IMR-90 (cell line): Measurements from ENCODE around the gene ROBO2. TPM values are rescaled to one million over a fixed set of nuclear protein-coding genes. Genes with fewer than 3 reads are reported as not detected.

Experiments
- ATAC-seq: fragments of 200-7000 bp; cut with Tn5 transposase; 2 replicates; pipeline ENCODE4 v1.9.1; 2020; ENCODE audit warnings: low read depth, mild to moderate bottlenecking, moderate library complexity
- BruUV-seq: library from RNA; stranded (reverse); fragments of 400-500 nt; replicated peaks from 2 replicates; lab custom pipeline; 2021; lab: Mats Ljungman, UMichigan
- CTCF ChIA-PET: fragments of 300-600 bp; formaldehyde crosslinking; extraction: SDS; loops from one replicate; lab custom pipeline; 2021; ENCODE audit warnings: antibody characterized with exemption; lab: Yijun Ruan, JAX
- POLR2A ChIA-PET: fragments of 300-600 bp; sonication (Branson Sonifier 250); formaldehyde crosslinking; loops from one replicate; lab custom pipeline; 2022; ENCODE audit warnings: antibody characterized with exemption; ENCODE audit not compliant: unreplicated experiment; lab: Charles Lee
- DNase-seq: peaks from one replicate; pipeline ENCODE4 v3.0.0; 2013
- H2AFZ ChIP-seq: replicated peaks from 2 replicates; pipeline ENCODE3; 2013; ENCODE audit warnings: low read length, mild to moderate bottlenecking; ENCODE audit not compliant: poor library complexity
- H2AK5ac ChIP-seq: 2 replicates; pipeline ENCODE4 v1.6.1; 2013; ENCODE audit warnings: low read depth, low read length, inconsistent platforms
- H2AK9ac ChIP-seq: replicated peaks from 2 replicates; pipeline ENCODE3; 2013; ENCODE audit warnings: mild to moderate bottlenecking, low read depth, low read length, moderate library complexity; ENCODE audit not compliant: poor library complexity
- H2BK120ac ChIP-seq: 2 replicates; pipeline ENCODE4 v1.6.1; 2013; ENCODE audit warnings: low read depth, low read length, inconsistent platforms
- H2BK15ac ChIP-seq: 3 replicates; pipeline ENCODE4 v1.6.1; 2013; ENCODE audit warnings: low read depth, low read length, inconsistent platforms
- H2BK20ac ChIP-seq: 2 replicates; pipeline ENCODE4 v1.6.1; 2013; ENCODE audit warnings: low read depth, mild to moderate bottlenecking, inconsistent platforms, low read length, moderate library complexity
- H2BK5ac ChIP-seq: 2 replicates; pipeline ENCODE4 v1.6.1; 2013; ENCODE audit warnings: mild to moderate bottlenecking, low read depth, low read length, inconsistent platforms; ENCODE audit not compliant: poor library complexity, severe bottlenecking
- H3K14ac ChIP-seq: replicated peaks from 2 replicates; pipeline ENCODE4 v1.6.1; 2013; ENCODE audit warnings: low read depth, low read length, inconsistent platforms
- H3K18ac ChIP-seq: 2 replicates; pipeline ENCODE4 v1.6.1; 2013; ENCODE audit warnings: low read depth, low read length, control low read depth
- H3K23ac ChIP-seq: 2 replicates; pipeline ENCODE4 v1.6.1; 2013; ENCODE audit warnings: low read depth, low read length, inconsistent platforms
- H3K27ac ChIP-seq: 2 replicates; pipeline ENCODE4 v1.5.1; 2013; ENCODE audit warnings: mild to moderate bottlenecking, control low read depth, low read length; ENCODE audit not compliant: insufficient read depth
- H3K27me3 ChIP-seq: 2 replicates; pipeline ENCODE4 v1.6.1; 2013; ENCODE audit warnings: low read length; ENCODE audit not compliant: control insufficient read depth, insufficient read depth
- H3K36me3 ChIP-seq: 2 replicates; pipeline ENCODE4 v1.6.1; 2013; ENCODE audit warnings: low read length, mixed read lengths; ENCODE audit not compliant: control insufficient read depth, insufficient read depth
- H3K4ac ChIP-seq: 2 replicates; pipeline ENCODE4 v1.6.1; 2013; ENCODE audit warnings: low read depth, low read length, inconsistent platforms
- H3K4me1 ChIP-seq: 2 replicates; pipeline ENCODE4 v1.6.1; 2013; ENCODE audit warnings: low read length, mixed read lengths; ENCODE audit not compliant: control insufficient read depth, insufficient read depth
- H3K4me2 ChIP-seq: 2 replicates; pipeline ENCODE4 v1.6.1; 2013; ENCODE audit warnings: low read depth, mild to moderate bottlenecking, control low read depth, low read length, moderate library complexity
- H3K4me3 ChIP-seq: 2 replicates; pipeline ENCODE4 v1.5.1; 2013; ENCODE audit warnings: low read depth, mild to moderate bottlenecking, control low read depth, low read length, moderate library complexity; ENCODE audit not compliant: insufficient read depth
- H3K56ac ChIP-seq: 2 replicates; pipeline ENCODE4 v1.6.1; 2013; ENCODE audit warnings: low read length, inconsistent platforms; ENCODE audit not compliant: insufficient read depth; ENCODE audit errors: extremely low read depth
- H3K79me1 ChIP-seq, 2 experiments: 2 replicates each; pipeline ENCODE4 v1.6.1; 2013; ENCODE audit warnings: low read length in 2 of 2, inconsistent platforms in 1 of 2, low read depth in 1 of 2
- H3K9ac ChIP-seq: 2 replicates; pipeline ENCODE4 v1.6.1; 2013; ENCODE audit warnings: low read depth, low read length, control low read depth
- H3K9me1 ChIP-seq: 2 replicates; pipeline ENCODE4 v1.6.1; 2013; ENCODE audit warnings: low read length, inconsistent platforms; ENCODE audit not compliant: insufficient read depth
- H3K9me3 ChIP-seq: 2 replicates; pipeline ENCODE4 v1.6.1; 2013; ENCODE audit warnings: low read length; ENCODE audit not compliant: control insufficient read depth, insufficient read depth
- H4K20me1 ChIP-seq: 2 replicates; pipeline ENCODE4 v1.6.1; 2013; ENCODE audit warnings: low read length, inconsistent platforms; ENCODE audit not compliant: insufficient read depth
- H4K5ac ChIP-seq: 2 replicates; pipeline ENCODE4 v1.6.1; 2013; ENCODE audit warnings: mild to moderate bottlenecking, low read depth, low read length, control low read depth
- H4K8ac ChIP-seq, 2 experiments: 2 replicates each; pipeline ENCODE4 v1.6.1; 2013; ENCODE audit warnings: low read depth in 2 of 2, low read length in 2 of 2, control low read depth in 1 of 2, inconsistent platforms in 1 of 2
- H4K91ac ChIP-seq: 2 replicates; pipeline ENCODE4 v1.6.1; 2013; ENCODE audit warnings: low read depth, low read length, inconsistent platforms; ENCODE audit not compliant: insufficient read depth
- RFX5 ChIP-seq: IDR thresholded peaks from 2 replicates; pipeline ENCODE4 v1.8.0; 2012; ENCODE audit warnings: low read depth, mild to moderate bottlenecking, low read length, moderate library complexity
- SMC3 ChIP-seq: fragments of 150-350 bp; IDR thresholded peaks from 2 replicates; pipeline ENCODE4 v1.6.1; 2016; ENCODE audit warnings: low read depth, mild to moderate bottlenecking, antibody characterized with exemption, low read length, moderate library complexity
- WGBS, 2 experiments: methylation state at CpG; one replicate each; pipeline versions ENCODE4 v1.1.5 to v1.1.7; 2013; ENCODE audit warnings: missing lambda C conversion rate in 2 of 2; ENCODE audit not compliant: insufficient read length in 1 of 2; ENCODE audit errors: extremely low coverage in 2 of 2; 5-methylcytosine and 5-hydroxymethylcytosine counted together
- dilution Hi-C: fragments of 300-500 bp; cut with HindIII; formaldehyde crosslinking; loops from one replicate; pipeline ENCODE4 v1.14.3; 2018; ENCODE audit warnings: low sequenced_read_pairs; ENCODE audit not compliant: unreplicated experiment
- in situ Hi-C: fragments of 300-500 bp; cut with MboI; formaldehyde crosslinking; loops from 3 replicates; pipeline ENCODE4 v1.14.3; 2019; ENCODE audit warnings: low sequenced_read_pairs, inconsistent platforms, mixed read lengths
- intact Hi-C: fragments of 100-400 bp; cut with micrococcal nuclease; formaldehyde crosslinking; loops from 2 replicates; pipeline ENCODE4 v1.10.0; 2022
- polyA plus RNA-seq, 3 experiments: library from polyadenylated mRNA; depleted of rRNA; stranded (reverse); fragments of >200 nt; gene quantifications; 2 replicates each; pipeline ENCODE4 v1.2.3, GENCODE V29; 2012; ENCODE audit warnings: low replicate concordance in 1 of 3
- total RNA-seq: library from RNA; depleted of rRNA; stranded (reverse); fragments of >200 nt; gene quantifications from 2 replicates; pipeline ENCODE4 v1.2.3, GENCODE V29; 2012

ROBO2 gene
- total and polyA plus RNA-seq, 2 of the 4 experiments (the other 2 are of a cell fraction), result 9.3 to 14.5 TPM

DNA sequence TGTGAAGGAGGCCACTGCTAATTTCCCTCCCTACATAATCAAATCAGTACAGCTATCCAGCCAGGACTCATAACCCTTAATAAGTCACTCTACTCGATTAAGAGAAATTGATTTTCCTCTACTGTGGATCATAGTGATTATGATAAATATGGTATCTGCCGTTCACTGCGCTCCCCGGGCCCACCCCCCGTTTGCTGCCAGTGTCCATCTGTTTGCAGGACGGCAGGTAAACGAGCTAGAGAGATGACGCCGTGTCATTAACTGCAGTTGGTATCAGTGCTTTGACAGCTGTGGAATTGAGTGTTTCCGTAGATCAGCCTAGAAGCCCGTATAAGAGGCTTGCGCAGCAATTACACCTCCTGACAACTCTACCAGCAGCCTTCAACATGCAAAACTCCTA lies 94.9 kb downstream of the ROBO2 start (continued):
- no peak for TF ChIP-seq SMC3

DNA sequence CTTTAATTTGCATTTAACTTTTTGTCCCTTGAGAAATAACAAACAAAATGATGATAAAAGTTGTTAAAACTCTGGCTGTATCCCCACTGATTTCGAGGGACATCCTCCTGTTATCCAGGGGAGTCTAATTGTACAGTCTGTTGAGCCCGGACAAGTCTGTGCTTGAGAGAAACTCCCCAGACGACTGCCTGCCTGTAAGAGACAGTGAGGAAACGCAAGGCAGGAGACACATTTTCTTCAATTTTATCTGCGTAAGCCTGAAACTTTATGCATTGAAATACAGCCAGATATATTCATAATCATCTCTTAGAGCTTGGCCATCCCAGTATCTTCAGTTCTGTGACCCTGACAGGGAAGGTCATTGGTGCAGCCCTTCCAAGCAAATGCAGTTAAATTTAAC lies 97.7 kb downstream of the ROBO2 start:
- H3K9ac ChIP-seq, result no peak overlapping the region
- ChIA-PET POLR2A (no interaction called here), CTCF (no interaction called here)
- H4K91ac ChIP-seq, result no peak overlapping the region
- H2BK20ac ChIP-seq, result no peak overlapping the region
- no peaks in the 10 kb centered on the region for H3K4me1 ChIP-seq
- no peak overlapping the region for H2AK5ac ChIP-seq
- H3K9me3 ChIP-seq, result no peaks in the 10 kb centered on the region
- no peak for DNase-seq
- H3K56ac ChIP-seq, result no peak overlapping the region
- no peaks in the 10 kb centered on the region for H3K27me3 ChIP-seq
- no peak overlapping the region for H3K27ac ChIP-seq
- intact Hi-C loops, result no loop called here
- no peaks in the 10 kb centered on the region for H3K9me1 ChIP-seq
- H2BK15ac ChIP-seq, result no peak overlapping the region
- no peak overlapping the region for H3K18ac ChIP-seq
- H4K8ac ChIP-seq, result no peak overlapping the region
- no peaks in the 10 kb centered on the region for H4K20me1 ChIP-seq
- in situ Hi-C loops, result no loop called here
- no peak overlapping the region for H4K5ac ChIP-seq
- no peaks in the 10 kb centered on the region for H3K36me3 ChIP-seq
- 100% methylated on average over 1 of the region's 5 CpGs; no CpG with 5 or more reads in 1 of the 2 experiments for WGBS, 2 experiments
- H2AK9ac ChIP-seq, result no peak overlapping the region
- H3K14ac ChIP-seq, result no peak overlapping the region
- H3K23ac ChIP-seq, result no peak overlapping the region
- no peak for ATAC-seq
- H3K79me1 ChIP-seq, result no peaks in the 10 kb centered on the region
- H3K4me2 ChIP-seq, result no peak overlapping the region
- no peak overlapping the region for H2BK5ac ChIP-seq
- H2BK120ac ChIP-seq, result no peak overlapping the region
- H3K4ac ChIP-seq, result no peak overlapping the region
- H2AFZ ChIP-seq, result no peak overlapping the region
- no TSS peak for BruUV-seq
- H3K4me3 ChIP-seq, result no peak overlapping the region
- dilution Hi-C loops, result no loop called here
- TF ChIP-seq RFX5, result no peak
